GM18508 (cell line): ENCODE measurements around the gene IQSEC3.
"Not testable (repeated sequence)": the region's sequence is repeated elsewhere in the genome, so short reads cannot be mapped to it uniquely, and the experiment has no call there.

ENCODE experiments used
- ATAC-seq: cut with Tn5 transposase; IDR thresholded peaks from one replicate; pipeline ENCODE4 v1.9.1; 2021; ENCODE audit warnings: moderate number of reproducible peaks; ENCODE audit not compliant: insufficient read depth, unreplicated experiment

Gene IQSEC3

DNA sequence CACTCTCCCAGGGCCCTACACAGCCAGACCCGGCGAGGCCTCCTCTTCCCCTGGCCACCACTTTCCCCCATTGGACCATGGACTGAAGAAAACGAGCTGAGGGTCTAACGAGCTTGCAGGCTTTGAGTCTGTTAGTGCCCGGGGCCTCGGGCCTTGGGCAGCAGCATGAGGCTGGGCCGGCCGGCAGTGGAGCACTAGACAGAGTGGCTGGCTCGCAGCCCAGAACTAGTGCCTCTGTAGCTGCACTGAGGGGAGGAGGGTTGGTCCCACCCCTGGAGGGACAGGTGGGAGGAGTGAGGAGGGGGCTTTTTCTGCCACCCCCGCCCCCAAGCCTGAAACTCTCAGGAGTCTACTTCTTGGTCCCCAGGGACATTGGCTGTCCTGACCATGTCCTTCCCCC, 108.7 kb downstream of the IQSEC3 start:
- no peak for ATAC-seq

DNA sequence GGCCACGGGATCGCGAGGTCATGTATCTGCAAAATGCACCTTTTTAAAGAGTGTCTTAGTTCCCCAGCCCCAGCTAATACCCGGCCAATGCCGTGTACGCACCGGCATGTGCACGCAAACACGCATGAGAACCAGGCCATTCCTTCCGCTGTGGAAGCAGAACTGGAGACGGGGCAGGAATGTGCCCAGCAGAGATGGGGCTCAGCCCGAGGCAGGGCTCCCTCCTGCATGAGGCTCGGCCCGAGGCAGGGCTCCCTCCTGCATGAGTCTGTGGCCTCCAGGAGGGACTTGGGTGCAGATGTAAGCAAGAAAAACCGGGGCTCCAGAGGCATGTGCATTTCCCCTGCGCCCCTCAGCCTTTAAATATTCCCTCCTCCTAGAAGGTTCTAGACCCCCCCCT, 109.2 kb downstream of the IQSEC3 start:
- ATAC-seq, result no peak

DNA sequence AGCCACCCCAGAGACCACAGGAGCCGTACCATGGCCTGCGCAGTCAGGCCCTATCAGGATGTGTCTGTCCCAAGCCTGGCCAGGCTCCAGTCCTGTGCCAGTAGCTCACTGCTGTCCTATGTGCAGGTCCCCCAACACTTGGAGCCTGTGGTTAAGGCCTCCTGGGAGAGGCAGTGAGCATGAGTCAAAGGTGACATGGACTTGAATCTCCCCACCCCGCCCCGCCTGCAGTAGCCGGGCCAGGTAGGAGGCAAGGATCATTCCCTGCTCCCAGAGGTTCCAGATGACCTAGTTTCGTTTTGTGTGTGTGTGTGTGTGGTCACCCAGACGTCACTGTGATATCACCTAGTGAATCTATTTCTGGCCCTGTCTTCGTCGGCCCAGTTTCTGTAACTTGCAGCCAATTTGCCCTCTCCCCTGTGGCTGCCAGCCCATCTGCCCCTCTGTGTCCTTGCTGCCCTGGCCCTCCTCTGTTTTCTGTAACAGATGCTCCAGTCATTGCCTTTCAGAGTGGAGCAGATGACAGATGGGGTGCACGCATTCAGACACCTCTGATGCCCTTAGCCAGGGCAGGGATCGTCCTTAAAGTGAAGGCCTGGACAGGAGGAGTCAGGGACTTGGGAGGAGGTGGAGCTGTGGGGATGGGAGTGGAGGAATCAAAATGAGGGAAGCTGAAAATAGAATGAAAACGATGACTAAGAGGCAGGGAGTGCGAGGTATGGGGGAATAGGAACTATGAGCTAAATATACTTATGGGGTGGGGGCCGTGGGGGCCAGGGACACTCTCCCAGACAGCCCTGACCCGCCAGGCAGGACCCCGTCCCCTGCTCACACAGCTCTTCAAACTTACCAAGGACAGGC, 110.0 kb downstream of the IQSEC3 start:
- ATAC-seq, result no peak

DNA sequence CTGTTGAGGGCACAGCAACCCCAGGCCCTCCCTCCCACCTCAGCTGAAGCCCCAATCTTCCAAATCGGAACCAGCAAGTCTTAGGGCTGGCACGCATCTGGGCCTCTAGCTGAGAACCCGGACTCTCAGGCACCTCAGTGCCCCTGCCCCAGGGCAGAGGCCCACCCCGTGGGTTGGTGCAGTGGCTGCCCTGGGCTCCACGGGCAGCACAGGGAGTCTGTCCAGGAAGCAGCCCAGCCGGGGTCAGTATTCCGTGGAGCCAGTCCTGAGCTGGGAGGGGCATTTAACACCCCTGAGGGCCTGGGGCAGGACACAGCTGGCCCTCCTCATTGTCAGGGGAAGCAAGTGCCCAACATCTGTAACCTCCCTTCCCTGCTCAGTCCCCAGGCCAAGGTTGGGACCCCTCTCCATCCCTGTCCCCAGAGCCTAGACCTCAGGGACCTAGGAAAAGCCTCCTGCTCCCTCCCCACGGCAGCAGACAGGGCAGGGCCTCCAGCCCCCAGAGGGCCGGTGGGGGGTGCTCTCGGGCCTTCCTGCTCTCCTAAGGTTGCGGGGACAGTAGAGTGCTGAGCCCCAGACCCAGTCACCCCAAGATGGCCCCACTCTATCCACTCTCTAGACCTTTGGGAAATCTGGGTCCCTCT, 110.9 kb downstream of the IQSEC3 start:
- no peak for ATAC-seq

DNA sequence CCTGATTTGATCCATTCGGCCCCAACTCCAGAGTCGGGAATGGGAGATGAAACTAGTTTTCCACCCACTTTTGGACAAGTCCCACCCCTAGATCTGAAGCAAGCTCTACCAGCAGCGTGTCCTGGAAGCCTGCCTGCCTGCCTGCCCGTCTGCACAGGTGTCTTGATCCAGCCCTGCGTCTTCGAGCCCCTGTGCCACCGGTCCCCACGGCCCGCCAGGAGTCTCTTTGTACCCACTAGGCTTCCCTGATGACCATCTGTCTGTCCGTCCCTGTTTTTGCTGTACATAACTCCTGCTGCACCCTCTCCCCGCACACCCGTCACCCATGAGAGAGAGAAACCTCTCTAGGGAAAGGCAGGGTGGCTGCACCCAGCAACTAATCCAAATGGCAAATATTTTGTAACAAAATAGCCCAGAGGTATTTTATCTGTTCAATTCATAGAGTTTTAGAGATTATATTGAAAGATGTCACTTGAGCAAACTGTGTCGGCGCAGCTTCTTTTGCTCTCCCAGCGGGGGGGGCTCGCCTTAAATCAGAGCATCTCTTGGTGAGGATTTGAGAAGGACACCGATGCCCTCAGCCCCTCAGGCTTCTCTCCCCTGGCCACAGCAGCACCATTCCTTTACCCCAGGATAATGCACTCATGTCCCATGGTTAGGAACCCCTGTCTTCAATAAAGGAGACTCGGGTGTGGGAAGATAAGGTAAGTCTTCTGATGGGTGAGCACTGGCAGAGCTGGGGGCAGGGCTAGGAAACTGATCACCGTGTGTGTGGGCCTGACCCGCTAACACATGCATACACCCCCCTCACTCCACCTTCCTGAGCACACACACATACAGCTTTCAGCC, 111.6 kb downstream of the IQSEC3 start:
- ATAC-seq, result no peak

DNA sequence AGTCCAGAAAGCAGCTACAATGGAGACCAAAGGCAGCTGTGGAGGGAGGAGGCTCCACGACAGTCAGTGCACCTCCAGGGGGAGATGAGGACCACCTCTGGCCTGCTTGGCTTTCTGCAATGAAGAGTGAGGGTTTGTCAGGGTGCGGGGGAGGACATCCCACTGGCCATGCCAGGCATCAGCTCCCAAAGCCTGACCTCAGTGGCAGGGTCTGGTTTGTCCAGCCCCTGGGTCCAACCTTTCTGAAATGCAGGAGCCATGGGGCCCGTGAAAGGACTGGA, 112.2 kb downstream of the IQSEC3 start:
- no peak for ATAC-seq

DNA sequence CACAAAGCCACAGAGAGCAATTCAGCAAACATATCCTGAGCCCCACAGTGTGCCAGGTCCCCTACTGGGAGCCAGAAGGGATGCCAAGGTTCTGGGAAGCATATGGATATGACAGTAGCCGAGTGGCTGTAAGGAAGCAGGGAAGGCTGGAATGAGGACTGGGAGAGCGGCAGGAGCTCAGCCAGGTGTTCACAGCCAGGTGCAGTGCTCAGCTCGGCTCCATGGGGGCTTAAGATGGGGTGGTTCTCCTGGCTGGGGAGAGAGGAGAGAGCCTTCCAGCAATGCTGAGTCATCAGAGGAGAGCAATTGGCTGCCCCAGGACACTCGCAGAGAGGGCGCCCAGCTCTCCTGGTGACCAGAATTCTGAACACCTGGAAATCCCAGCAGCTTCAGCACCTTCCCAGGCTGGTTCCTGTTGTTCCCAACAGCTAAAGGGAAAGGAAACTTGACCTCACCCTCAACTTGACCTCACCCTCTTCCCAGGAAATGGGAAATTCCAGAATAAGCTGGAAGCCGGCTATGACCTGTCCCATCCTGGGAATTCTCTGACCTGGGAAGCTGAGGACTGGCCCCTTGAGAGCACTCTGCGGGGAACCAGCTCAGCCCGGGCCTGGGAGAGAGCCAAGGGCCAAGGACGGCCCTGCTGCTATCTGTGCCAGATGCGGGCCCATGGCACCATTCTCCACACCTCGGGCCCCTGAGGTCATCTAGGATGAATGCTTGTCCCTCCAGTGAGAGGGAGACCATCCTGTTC, 112.7 kb downstream of the IQSEC3 start:
- ATAC-seq, result no peak

DNA sequence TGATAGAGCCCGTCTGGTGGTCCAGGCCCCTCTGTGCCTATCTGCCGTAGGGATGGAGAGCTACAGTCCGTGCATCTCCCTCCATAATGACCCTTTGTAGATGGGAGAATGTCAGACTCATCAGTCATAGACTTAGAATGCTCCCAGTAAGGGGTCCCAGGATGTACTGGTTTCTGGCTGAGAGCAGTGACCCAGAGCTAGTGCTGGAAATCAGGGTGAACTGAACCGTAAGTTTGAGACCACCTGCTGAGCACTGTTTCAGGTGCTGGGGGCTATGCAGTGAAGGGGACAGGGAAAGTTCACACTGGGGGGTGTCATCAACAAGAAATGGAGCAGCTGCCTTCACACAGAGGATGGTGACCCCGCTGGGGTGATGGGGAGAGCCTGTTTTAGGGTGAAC, 113.3 kb downstream of the IQSEC3 start:
- ATAC-seq, result no peak

DNA sequence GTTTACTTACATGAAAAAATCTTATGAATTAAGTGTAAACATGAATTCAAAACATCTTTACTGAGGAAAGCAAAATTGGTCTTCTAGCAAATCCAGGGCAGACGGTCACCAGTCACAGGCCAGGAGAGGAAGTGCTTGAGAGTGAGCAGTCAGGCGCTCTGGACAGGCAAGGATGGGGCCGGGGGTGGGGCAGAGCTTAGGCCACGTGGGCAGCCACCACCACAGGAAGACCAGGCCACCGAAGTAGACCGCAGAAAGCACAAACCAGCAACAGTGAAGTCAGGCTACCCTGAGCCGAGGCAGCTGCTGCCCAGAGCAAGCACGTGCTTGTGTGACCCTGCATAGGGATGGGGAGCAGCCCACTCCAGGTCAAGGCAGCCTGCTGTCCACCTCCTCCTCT, 113.9 kb downstream of the IQSEC3 start:
- no peak for ATAC-seq

DNA sequence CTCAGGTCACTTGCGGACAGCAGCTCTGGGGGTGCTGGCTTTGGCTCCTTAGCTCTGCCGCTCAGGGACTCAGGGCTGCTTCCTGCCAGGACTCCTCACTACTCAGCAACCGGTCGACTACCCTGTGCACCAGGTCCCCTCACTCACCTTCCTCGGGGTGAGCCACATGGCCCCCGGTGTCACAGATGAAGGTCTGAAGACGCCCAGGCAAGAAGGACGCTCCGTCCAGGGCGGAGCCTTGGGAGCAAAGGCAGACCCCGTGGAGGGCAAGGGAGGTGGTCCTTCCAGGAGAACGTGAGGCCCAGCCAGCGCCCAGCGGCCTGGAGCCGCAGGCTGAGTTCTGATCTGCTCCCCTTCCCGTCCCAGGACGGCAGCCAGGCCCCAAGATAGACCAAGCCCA, 115.4 kb downstream of the IQSEC3 start:
- ATAC-seq, result no peak

DNA sequence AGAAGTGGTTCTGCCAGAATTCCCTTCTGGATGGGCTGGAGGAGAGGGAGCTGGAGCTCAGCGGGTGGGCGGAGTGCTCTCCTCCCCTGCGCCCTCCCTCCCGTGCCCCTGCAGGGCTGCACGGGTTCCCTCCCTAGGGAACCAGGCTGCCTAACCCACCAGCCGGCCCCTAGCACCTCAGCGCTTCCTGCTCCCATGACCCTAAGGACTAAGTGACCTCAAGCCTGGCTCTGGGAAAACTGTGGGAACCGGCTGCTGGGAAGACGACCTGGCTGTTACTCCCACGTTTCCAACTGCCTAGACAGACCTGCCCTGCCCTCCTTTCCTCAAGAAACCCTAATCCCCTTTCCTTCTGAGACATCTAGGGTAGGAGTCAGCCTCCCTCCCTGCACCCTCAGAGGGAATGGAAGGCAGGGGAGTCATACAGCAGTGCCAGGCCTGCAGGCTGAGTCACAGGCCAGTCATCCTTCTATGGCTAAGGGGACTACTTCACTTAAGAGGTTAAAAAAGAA, 115.9 kb downstream of the IQSEC3 start:
- ATAC-seq, result no peak

DNA sequence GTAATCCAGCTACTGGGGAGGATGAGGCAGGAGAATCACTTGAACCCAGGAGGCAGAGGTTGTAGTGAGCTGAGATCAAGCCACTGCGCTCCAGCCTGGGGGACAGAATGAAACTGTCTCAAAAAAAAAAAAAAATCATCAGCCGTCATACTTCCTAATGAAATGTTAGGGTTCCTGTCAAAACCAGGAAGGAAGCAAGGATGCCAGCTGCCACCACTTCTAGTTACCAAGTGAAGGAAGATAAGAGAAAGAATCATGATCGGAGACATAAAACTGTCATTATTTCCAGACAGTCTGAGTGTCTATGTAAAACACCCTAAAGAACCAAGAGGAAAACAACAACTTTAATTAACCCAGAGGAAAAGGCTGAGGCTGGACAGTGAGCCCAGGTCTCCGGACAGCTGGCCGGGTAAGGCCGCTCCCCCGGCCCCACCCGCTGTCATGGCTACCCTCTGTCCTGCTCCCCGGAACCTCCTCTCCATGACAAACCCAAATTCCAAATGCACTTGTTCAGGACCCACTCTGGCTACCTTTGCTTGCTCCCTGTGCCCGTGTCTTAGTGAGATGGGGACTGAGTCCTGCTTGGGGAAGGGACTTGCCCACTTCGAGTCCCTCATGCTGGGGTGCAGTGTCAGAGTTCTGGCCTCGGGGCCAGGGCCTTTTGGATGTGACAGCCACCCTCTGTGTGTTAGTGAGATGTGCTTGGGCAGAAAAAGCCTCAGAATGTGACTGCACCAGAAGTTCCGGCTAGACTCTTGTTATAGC, 118.4 kb downstream of the IQSEC3 start:
- no peak for ATAC-seq

DNA sequence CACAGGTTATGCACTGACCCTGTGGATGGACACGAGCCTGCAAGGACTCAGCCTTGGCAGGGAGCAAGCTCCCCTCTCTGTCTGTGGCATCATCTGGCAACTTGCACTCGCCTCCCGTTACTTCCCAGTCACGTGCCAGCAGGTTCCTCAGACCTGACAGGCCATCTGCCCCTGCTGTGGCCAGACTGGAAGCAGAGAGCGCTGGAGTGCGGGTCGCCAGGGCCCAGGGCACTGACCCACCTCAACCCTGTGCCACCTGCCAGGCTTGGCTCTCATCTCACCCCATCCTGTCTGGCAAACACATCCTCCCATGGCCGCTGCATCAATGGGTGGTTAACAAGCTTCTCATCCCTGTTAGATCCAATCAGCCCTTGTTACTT, 119.0 kb downstream of the IQSEC3 start:
- no peak for ATAC-seq

DNA sequence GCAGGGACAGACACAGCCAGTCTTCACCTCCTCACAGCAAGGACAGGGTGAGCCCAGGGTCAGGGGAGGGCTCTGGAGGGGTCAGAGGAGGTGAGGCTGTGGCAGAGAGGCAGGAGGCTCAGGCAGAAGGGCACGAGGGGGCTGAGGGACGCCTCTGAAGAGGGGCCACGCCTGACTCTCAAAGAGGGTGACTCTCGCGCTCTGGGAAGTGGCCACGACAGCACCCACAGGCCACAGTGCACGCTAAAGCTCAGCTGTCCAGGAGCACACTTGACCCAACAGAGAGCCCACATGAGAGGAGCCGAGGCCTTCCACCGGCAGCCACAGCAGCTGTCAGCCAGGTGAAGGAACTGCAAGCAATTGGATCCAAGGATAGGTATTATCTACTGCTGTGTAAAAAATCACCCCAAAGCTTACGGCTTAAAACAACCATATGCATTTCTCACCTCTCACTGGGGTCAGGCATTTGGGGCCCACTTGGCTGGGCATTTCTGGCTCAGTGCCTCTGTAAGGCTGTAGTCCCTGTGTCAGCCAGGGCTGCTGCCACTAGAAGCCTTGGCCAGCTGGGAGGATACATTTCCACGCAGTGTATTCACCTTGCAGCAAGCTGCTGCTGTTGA, 119.5 kb downstream of the IQSEC3 start:
- ATAC-seq, result no peak

DNA sequence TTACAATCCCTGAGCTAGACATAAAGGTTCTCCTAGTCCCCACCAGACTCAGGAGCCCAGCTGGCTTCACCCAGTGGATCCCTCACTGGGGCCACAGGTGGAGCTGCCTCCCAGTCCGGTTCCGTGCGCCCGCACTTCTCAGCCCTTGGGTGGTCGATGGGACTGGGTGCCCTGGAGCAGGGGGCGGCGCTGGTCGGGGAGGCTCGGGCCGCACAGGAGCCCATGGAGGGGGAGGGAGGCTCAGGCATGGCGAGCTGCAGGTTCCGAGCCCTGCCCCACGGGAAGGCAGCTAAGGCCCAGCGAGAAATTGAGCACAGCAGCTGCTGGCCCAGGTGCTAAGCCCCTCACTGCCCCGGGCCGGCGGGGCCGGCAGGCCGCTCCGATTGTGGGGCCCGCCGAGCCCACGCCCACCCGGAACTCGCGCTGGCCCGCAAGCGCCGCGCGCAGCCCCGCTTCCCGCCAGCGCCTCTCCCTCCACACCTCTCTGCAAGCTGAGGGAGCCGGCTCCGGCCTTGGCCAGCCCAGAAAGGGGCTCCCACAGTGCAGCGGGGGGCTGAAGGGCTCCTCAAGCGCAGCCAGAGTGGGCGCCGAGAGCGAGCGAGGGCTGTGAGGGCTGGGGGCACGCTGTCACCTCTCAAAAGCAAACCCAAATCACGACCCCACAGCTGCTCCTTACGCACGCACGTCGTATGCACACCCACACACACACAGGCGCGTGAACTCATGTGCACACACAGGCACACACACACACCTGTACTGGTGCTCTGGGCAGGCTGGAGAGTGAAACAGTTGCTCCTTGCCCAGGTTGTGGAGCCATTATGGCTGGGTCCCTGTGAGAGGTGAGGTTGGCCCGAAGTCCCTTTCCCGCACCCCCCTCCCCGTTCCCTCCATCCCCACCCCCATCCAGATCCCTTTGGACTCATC, 121.7 kb downstream of the IQSEC3 start:
- not testable (repeated sequence) for ATAC-seq

DNA sequence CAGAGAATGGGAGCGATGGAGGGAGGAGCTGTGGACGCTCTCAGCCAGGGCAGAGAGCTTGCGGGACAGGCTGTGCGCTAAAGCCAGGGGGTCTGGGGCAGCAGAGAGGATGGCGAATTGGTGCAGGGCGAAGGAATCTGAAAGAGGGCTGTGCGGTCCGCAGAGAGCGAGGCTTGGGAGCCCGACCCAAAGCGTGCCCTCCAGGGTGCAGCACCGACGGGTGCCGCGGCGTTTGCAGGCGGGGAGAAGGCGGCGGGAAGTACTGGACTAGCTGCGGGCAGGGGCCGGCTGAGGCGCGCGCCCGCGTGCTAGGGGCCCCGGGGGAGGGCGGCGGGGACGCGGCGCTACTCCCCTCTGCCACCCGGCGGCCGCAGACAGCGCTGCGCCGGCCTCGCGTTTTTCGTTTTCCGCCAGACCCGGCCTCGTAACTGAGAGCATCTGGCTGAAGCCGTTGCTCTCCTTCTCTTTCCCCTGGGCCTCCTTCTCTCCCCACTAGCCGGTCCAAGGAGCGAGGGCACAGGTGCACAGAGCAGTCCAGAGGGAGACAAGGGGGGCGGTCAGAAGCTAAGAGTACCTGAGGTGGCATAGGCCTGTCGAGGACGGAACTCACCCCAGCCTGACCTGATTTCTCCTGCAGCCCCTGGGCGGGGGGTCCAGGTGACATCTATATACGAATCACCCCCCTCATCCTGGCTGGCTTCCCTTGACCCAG, 122.5 kb downstream of the IQSEC3 start:
- ATAC-seq, result no peak

DNA sequence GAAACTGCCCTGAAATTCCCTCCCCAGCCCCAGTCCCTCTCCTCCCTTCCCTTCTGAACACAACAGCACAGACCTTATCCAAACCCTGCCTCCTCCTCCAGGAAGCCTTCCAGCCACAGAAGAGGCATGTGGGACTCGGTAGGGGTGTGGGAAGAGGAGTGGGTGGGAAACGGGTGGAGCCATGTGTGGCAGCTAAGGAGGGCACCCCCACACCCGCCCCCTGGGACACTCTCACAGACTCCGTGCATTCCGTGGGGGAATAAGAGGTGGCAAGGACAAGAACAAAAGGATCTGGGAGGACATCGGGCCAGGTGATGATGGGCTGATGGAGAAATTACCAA, 123.0 kb downstream of the IQSEC3 start:
- no peak for ATAC-seq

DNA sequence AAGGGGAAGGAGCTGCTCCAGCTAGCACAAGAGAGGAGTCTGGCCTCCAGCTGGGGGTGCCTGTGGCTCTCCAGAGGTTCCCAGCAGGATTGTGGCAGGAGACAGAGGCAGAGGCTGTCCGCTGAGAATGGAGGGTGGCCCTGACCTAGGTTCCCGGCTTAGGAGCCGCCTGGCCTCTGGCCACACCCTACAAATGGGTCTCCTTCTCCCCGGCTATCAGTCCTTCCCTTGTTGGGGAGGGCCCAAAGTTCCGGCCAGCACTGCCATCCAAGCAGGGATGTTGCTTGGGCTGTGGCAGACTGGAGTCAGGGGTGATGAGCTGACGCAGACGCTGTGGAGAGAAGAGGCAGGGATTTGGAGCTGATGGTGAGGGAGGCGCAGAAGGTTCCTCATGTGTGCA, 124.3 kb downstream of the IQSEC3 start:
- ATAC-seq, result no peak
